Spleen (tissue), 11 donors: ENCODE data around the gene MITD1. TPM values are rescaled to one million over a fixed set of nuclear protein-coding genes. Genes with fewer than 3 reads are reported as not detected.

Source experiments
- DNase-seq: peaks from one replicate; pipeline ENCODE4 v3.0.0-alpha.2; 2020
- H3K27ac ChIP-seq, 8 donors: fragments of 200-600 bp; sonication (generic) in 7 of 8; 1 replicate in 4 of 8; 2 replicates in 4 of 8; pipeline versions ENCODE4 v1.5.0 to v1.8.0; 2016 to 2021; ENCODE audit warnings: inconsistent platforms in 4 of 8, mild to moderate bottlenecking in 4 of 8, moderate library complexity in 1 of 8
- H3K27me3 ChIP-seq, 7 donors: fragments of 200-600 bp; sonication (generic) in 6 of 7; replicated peaks in 1 of 7; 1 replicate in 4 of 7; 2 replicates in 3 of 7; pipeline versions ENCODE4 v1.5.0 to v1.8.0; 2016 to 2021; ENCODE audit warnings: inconsistent platforms in 3 of 7, mild to moderate bottlenecking in 1 of 7
- H3K36me3 ChIP-seq, 6 donors: fragments of 200-600 bp; sonication (generic) in 5 of 6; 1 replicate in 4 of 6; 2 replicates in 2 of 6; pipeline versions ENCODE4 v1.5.0 to v1.8.0; 2016 to 2021; ENCODE audit warnings: inconsistent platforms in 2 of 6
- H3K4me1 ChIP-seq, 6 donors: fragments of 200-600 bp; sonication (generic) in 5 of 6; 1 replicate in 3 of 6; 2 replicates in 3 of 6; pipeline versions ENCODE4 v1.5.0 to v1.8.0; 2016 to 2021; ENCODE audit warnings: inconsistent platforms in 3 of 6
- H3K4me3 ChIP-seq, 8 donors: fragments of 200-600 bp; sonication (generic) in 7 of 8; 1 replicate in 4 of 8; 2 replicates in 4 of 8; pipeline versions ENCODE4 v1.5.0 to v1.8.0; 2016 to 2021; ENCODE audit warnings: inconsistent platforms in 4 of 8, mild to moderate bottlenecking in 4 of 8, moderate library complexity in 2 of 8
- H3K9me3 ChIP-seq, 8 donors: fragments of 200-600 bp; sonication (generic) in 7 of 8; 1 replicate in 4 of 8; 2 replicates in 4 of 8; pipeline versions ENCODE4 v1.5.0 to v1.8.0; 2016 to 2021; ENCODE audit warnings: inconsistent platforms in 4 of 8
- CTCF ChIP-seq, 11 experiments: fragments of 200-600 bp in 7 of 11; fragments of 450-650 bp in 4 of 11; sonication (generic) in 4 of 11; IDR thresholded peaks in 8 of 11; conservative IDR thresholded peaks in 3 of 11; 1 replicate in 7 of 11; 2 replicates in 4 of 11; pipeline versions ENCODE4 v1.4.0 to v1.8.0; 2016 to 2021; ENCODE audit warnings: antibody characterized with exemption in 11 of 11, inconsistent platforms in 4 of 11, mild to moderate bottlenecking in 1 of 11
- POLR2A ChIP-seq, 3 donors: fragments of 450-650 bp; IDR thresholded peaks; one replicate each; pipeline ENCODE4 v1.5.1; 2017; ENCODE audit warnings: antibody characterized with exemption in 3 of 3, mild to moderate bottlenecking in 1 of 3
- POLR2AphosphoS5 ChIP-seq, 3 donors: sonication (generic); formaldehyde crosslinking; IDR thresholded peaks; one replicate each; pipeline ENCODE4 v1.5.1; 2017; ENCODE audit warnings: antibody characterized with exemption in 3 of 3
- WGBS, 5 donors: extraction: QIAGEN DNeasy Blood & Tissue Kit in 3 of 5; methylation state at CpG; one replicate each; pipeline versions ENCODE4 v1.1.5 to v1.1.7; 2013 to 2018; 5-methylcytosine and 5-hydroxymethylcytosine counted together
- intact Hi-C: fragments of 100-400 bp; cut with DNase I; formaldehyde crosslinking; loops from one replicate; pipeline ENCODE4 v1.15.0; 2023; ENCODE audit warnings: low total_unique reads
- polyA plus RNA-seq, 3 donors: library from polyadenylated mRNA; stranded (reverse); fragments of 200-250 nt; gene quantifications; one replicate each; pipeline ENCODE4 v1.2.1, GENCODE V29; 2013
- total RNA-seq, 7 donors: library from RNA; depleted of rRNA in 3 of 7; stranded (reverse); fragments of >200 nt in 3 of 7; fragmentation: NEBNext Ultra II Directional in 4 of 7; extraction: Animal tissue kit (Norgen Biotek cat#: 25700) in 4 of 7; gene quantifications; one replicate each; pipeline versions ENCODE4 v1.1.0 to v1.2.1, GENCODE V29; 2016 to 2021
- donor health status: healthy with polysubstance abuse.
- donor health status: DM: no; HTN: no; CAD: no; lungs with moderate emphysema.
- donor health status: DM: no; HTN: no; CAD: no.
- donor health status: Bipolar disorder and iron deficiency.
- donor health status: healthy.
- donor health status: DM: no; HTN: no; CAD: no.
- donor health status: DM: yes; HTN: yes; CAD: no.

MITD1 gene
- total and polyA plus RNA-seq, 10 donors = 30.4 to 72.4 (median 40.0) TPM

GRCh38 chr2:99156891-99157290, 24.0 kb downstream of the MITD1 start:
- WGBS, 5 donors = 18 to 54% (median 27%) methylated on average over 1 of the region's 1 CpG
- peaks cover 0 to 48% (median 24%) of the 10 kb centered on the region in 6 donors for H3K36me3 ChIP-seq
- TF ChIP-seq CTCF (IDR thresholded peaks at IDR 0.05 in 8 of 11, conservative IDR thresholded peaks at IDR 0.05 in 3 of 11) (no peak), POLR2AphosphoS5 (IDR thresholded peaks at IDR 0.05) (no peak), POLR2A (IDR thresholded peaks at IDR 0.05) (no peak)
- peaks cover 19 to 54% (median 33%) of the 10 kb centered on the region in 6 donors for H3K4me1 ChIP-seq
- H3K4me3 ChIP-seq = peak overlapping the region in 1 of 8 donors; percentile 79
- no peaks in the 10 kb centered on the region for H3K27me3 ChIP-seq
- no peak for DNase-seq
- intact Hi-C loops = no loop called here
- H3K27ac ChIP-seq = peak overlapping the region in 2 of 8 donors; percentile 7 to 29
- no peaks in the 10 kb centered on the region for H3K9me3 ChIP-seq

- Histone ChIP-seq H3K27me3 (no peaks in the 10 kb centered on the region), H3K36me3 (peaks cover 0 to 30% (median 16%) of the 10 kb centered on the region in 6 donors), H3K27ac (peak within 1 kb of the TSS; percentile 89 to 97 (median 94)), H3K4me3 (peak within 1 kb of the TSS; percentile 66 to 87 (median 74)), H3K4me1 (peaks cover 19 to 71% (median 33%) of the 10 kb centered on the region in 6 donors), H3K9me3 (no peaks in the 10 kb centered on the region)
- 0 to 1% (median 0%) methylated on average over 36 to 70 of the region's 70 CpGs for WGBS, 5 donors
- intact Hi-C loops = no loop called here
- DNase-seq = peak; percentile 97
- TF ChIP-seq POLR2AphosphoS5 (IDR thresholded peaks at IDR 0.05) (peak; percentile 97 to 98 (median 97)), POLR2A (IDR thresholded peaks at IDR 0.05) (peak; percentile 18 to 56 (median 44)), CTCF (IDR thresholded peaks at IDR 0.05 in 8 of 11, conservative IDR thresholded peaks at IDR 0.05 in 3 of 11) (peak in 4 of 11 experiments; percentile 14 to 39 (median 30))
Measured at GRCh38 chr2:99154643-99155536, 26.0 kb downstream of the MITD1 start, which contains the start of the genes LIPT1 and TSGA10. Gene LIPT1 (plus strand): TSS chr2:99154967. CDS start chr2:99161958, 6,991 bp downstream. Gene TSGA10 (minus strand): TSS chr2:99154942. CDS start chr2:99109439, 45,503 bp downstream.

GRCh38 chr2:99153921-99154604, 26.8 kb downstream of the MITD1 start:
- TF ChIP-seq CTCF (IDR thresholded peaks at IDR 0.05 in 8 of 11, conservative IDR thresholded peaks at IDR 0.05 in 3 of 11) (no peak), POLR2AphosphoS5 (IDR thresholded peaks at IDR 0.05) (no peak), POLR2A (IDR thresholded peaks at IDR 0.05) (no peak)
- no peak for DNase-seq
- Histone ChIP-seq H3K27ac (peak overlapping the region; percentile 89 to 97 (median 94)), H3K4me1 (peaks cover 19 to 71% (median 33%) of the 10 kb centered on the region in 6 donors), H3K27me3 (no peaks in the 10 kb centered on the region), H3K36me3 (peaks cover 0 to 22% (median 9%) of the 10 kb centered on the region in 6 donors), H3K9me3 (no peaks in the 10 kb centered on the region), H3K4me3 (peak overlapping the region; percentile 66 to 87 (median 74))
- intact Hi-C loops = no loop called here
- 43 to 48% (median 44%) methylated on average over 12 of the region's 12 CpGs for WGBS, 5 donors
